Stimulated activated CD4-positive, alpha-beta T cell treated with anti-CD3 and anti-CD28 coated beads, Interleukin-12 subunit alpha, Interleukin-12 subunit beta, amount 100 ng/mL, for 24 hours (primary cell): ENCODE results near the gene LENEP.
A peak's percentile ranks its signal among the peaks of the same experiment; 100 is the strongest.
"Not testable (repeated sequence)": the region's sequence is repeated elsewhere in the genome, so short reads cannot be mapped to it uniquely, and the experiment has no call there.

ENCODE experiments used
- DNase-seq, 2 experiments: peaks; one replicate each; pipeline ENCODE4 v3.0.0-alpha.2; 2020; ENCODE audit warnings: low read depth in 2 of 2

Gene LENEP

DNA sequence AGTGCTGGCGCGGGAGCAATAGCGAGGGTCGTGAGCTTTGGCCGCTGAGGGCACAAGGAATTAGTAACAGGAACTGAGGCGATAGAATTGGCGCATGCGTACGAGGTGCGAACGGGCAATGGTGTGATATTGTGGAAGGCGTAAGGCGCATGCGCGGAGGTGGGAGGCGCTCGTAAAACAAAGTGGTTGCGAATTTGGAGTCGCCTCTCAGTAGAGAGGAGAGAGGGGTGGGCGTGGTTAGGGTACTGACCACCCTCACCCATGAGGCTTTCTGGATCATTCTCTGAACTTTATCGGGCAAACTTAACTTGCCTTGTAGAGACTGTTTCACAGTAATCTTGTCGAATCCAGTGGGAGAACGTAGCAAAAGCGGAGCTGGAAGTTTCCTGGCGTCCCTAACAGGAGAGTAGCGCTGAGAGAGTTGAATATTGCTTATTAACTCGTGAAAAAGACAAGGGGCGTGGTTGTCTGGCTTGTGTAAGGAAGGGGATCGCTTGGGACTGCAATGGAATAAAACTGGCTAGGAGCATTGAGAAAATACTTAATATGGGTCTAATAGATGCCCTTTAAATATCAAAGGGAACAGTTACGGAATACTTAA lies 18.5 kb upstream of the LENEP start:
- peak; percentile 91 to 92 for DNase-seq

DNA sequence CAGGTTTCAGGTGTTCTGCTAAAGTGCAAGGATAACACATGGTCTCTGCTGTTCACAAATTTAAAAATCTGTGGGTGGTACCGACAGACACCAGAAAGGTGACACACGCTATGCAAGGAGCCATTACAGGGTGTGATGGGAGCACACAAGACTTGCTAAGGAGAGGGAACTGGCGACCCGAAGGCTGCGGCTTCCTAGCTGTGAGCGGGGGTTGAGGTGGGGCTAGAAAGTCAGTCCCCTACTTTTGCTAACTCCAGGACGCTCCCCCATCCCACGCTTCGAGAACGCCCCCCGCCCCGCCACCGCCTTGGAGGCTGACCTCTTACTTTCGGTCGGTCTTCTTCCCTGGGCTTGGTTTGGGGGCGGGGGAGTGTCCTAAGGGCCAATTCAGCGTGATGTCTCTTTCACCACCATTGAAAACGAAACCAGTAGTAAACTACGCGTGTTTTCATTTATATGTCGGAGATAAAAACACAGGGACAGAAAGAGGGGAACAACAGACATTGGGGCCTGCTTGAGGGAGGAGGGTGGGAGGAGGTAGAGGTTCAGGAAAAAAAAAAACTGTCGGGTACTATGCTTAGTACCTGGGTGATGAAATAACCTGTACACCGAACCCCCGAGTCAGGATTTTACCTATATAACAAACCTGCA lies 17.9 kb upstream of the LENEP start:
- DNase-seq = peak in 1 of 2 experiments; percentile 58

DNA sequence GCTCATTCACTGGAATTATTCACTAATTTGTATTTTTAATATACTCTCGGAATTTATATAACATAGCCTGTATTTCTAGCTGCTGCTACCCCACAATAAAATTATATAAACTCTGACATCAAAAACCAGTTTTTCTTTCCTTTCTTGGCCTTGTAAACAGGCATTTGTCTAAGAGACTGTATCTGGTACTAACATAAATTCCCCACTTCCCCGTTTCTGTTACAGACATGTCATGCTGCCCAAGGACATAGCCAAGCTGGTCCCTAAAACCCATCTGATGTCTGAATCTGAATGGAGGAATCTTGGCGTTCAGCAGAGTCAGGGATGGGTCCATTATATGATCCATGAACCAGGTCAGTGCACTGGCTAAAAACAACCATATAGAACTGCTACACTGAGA lies 15.6 kb upstream of the LENEP start:
- DNase-seq = not testable (repeated sequence)

DNA sequence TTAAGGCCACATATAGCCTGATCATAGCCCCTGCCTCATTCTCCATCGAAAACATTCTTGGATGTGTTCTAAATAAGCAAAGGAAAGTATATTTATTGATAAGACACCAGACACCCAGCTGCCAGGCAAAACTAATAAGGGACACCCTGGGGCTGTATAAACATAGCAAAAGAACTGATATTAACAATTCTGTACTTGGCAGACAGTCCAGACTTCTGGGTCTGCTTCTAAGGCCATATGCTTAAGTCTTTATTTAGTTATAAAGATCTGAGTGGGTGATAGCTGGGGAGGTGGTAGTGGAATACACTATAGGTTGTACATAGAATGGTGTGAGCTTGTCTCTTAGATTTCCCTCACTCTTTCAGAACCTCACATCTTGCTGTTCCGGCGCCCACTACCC lies 15.0 kb upstream of the LENEP start:
- DNase-seq = no peak

DNA sequence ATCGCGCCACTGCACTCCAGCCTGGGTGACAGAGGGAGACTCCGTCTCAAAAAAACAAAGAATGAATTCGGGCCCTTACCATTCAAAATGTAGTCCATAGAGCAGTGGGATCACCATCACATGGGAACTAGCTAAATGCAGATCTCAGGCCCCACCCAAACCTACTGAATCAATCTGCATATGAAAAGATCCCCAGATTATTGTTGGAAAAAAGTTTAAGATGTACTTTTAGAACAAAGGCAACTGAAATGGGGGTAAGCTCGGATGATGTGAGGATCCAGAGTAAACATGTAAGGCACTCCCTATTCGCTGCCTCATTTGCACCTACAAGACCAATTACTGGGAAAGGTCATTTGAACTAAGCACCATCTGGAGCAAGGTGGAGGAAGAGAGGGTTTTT lies 11.0 kb upstream of the LENEP start:
- DNase-seq = no peak

DNA sequence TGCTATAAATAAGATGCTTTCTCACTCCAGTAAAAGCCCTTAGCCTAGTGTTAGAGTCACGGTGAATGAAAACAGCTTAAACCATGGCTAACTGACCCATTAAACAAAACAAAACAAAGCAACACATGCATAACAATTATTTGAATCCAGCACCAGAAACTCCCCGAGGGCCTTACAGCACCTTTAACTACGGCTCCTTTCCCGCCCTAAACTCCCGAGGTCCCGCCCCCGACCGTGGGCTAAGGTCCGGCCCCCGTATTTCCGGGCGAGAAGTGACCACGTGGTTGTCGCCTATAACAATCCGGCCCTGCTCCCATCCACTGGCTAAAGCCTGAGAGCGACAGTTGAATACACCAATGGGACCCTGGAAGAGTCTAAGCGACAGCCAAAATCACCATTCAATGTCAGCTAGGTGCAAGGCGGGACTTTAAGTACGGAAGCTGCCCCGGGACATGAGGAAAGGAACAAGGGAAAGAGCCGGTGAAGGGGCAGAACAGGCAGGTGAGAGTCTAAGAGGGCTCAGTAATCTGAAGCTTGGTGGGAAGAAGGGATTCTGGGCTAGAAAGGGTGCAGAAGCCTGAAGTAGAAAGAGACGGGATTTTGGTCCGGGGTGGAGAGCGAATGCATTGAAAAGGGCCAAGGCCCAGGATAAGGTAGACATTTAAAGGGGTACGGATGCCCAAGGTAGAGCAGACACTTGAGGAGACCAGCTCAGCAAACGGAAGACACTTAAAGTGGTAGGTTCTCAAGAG lies 10.3 kb upstream of the LENEP start, which contains the start of gene FLAD1:
FLAD1 (plus strand) TSS at position 448 of the 752 bp plus-strand sequence. CDS start 351 bp downstream, outside the sequence.
- DNase-seq = peak; percentile 93 to 96

DNA sequence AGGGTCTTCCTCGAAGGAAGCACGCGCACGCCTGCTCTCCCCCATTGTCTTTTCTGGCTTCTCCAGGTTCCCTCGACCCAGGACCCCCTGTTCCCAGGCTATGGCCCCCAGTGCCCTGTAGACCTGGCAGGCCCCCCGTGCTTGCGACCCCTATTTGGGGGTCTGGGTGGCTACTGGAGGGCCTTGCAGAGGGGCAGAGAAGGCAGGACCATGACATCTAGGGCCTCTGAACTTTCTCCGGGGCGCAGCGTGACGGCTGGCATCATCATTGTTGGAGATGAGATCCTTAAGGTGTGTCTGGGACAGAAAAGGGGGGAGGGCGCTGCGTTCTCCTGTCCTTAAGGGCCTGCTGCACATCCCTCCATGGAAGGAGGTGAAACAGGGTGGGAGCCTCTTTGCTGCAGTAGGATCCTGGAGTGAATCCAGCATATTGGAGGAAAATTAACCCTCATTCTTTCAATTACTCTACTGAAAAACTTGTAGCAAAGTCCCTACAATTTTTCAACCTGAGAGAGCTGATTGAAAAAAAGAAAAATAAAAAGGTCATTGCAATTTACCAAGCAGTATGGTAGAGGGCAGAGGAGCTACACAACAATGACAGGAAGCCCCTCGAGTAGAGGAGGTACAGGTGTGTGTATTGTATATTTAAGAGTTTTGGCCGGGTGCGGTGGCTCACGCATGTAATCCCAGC lies 9.5 kb upstream of the LENEP start:
- DNase-seq = no peak

DNA sequence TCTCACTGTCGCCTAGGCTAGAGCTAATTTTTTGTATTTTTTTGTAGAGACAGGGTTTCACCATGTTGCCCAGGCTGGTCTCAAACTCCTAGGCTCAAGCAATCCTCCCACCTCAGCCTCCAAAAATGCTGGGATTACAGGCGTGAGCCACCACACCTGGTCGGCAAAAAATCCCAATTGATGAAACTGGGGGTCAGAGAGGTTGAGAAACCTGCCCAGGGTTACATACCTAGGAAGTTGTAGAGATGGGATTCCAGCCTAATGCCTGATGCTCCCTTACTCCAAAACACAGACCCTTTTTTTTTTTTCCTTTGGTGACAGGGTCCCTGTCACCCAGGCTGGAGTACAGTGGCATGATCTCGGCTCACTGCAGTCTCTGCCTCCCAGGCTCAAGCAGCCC lies 6.7 kb upstream of the LENEP start:
- DNase-seq = not testable (repeated sequence)

DNA sequence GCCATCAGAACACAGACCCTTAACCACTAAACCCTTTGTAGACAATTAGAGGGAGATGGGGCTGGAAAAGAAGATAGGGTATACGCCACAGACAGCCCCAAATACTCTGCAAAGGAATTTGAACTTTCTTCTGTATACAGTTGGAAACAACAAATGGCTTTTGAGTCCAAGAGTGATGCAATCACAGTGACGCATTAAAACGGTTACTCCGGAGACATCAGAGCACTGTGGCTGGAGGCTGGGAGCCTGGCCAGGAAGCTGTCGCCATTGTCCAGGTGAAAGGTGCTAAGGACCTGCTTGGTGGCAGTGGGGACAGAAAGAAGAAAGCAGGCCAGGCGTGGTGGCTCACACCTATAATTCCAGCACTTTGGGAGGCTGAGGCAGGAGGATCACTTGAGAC lies 6.1 kb upstream of the LENEP start:
- DNase-seq = no peak

DNA sequence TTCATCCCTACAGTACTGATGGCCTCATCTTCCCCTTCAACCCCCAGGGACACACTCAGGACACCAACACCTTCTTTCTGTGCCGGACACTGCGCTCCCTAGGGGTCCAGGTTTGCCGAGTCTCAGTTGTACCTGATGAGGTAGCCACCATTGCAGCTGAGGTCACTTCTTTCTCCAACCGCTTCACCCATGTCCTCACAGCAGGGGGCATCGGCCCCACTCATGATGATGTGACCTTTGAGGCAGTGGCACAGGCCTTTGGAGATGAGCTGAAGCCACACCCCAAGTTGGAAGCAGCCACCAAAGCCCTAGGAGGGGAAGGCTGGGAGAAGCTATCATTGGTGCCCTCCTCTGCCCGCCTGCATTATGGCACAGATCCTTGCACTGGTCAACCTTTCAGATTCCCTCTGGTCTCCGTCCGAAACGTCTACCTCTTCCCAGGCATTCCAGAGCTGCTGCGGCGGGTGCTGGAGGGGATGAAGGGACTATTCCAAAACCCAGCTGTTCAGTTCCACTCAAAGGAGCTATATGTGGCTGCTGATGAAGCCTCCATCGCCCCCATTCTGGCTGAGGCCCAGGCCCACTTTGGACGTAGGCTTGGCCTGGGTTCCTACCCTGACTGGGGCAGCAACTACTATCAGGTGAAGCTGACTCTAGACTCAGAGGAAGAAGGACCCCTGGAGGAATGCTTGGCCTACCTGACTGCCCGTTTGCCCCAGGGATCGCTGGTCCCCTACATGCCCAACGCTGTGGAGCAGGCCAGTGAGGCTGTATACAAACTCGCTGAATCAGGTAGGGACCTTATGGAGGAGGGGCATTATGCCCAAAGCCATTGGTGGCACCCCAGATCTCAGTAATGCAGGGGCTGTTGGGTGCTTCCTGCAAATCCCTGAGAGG lies 5.1 kb upstream of the LENEP start:
- DNase-seq = no peak

DNA sequence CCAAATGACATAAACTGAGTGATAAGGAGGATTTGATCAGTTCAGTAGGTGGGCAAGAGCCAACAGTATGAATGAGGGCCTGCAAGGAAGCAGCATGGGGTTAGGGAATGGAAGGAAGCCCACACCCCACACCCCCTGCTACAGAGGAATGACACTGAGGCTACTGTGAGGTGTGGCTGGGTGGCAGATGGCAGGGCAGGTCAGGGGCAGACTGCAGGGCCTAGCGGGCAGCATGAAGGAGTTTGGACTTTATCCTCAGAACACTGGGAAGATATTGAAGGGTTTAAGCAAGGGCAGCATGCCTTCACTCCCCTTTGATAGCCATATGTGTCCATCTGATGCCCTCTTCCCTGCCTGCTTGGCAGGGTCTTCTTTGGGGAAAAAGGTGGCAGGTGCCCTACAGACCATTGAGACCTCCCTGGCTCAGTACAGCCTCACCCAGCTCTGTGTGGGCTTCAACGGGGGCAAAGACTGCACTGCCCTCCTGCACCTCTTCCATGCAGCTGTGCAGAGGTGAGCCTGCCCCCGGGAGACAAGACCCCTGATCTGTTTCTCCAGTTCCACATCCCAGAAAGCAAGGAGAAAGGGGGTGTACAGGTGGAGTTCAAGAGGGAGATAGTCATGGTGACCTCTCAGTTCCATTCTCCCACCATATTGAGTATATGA lies 4.1 kb upstream of the LENEP start:
- DNase-seq = no peak

DNA sequence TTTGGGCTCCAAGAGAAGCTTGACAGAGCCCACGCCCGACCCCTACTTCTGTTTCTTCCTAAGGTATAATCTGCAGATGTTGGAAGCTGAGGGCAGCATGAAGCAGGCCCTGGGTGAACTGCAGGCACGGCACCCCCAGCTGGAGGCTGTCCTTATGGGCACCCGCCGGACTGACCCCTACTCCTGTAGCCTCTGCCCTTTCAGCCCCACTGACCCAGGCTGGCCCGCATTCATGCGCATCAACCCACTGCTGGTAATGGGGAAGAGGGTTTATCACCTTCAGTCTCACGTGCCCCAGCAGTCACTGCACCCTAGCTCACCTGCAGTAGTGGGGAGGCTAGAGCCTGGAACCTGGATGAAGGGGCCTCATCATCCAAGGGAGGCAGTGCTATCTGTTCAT lies 3.1 kb upstream of the LENEP start:
- DNase-seq = no peak

DNA sequence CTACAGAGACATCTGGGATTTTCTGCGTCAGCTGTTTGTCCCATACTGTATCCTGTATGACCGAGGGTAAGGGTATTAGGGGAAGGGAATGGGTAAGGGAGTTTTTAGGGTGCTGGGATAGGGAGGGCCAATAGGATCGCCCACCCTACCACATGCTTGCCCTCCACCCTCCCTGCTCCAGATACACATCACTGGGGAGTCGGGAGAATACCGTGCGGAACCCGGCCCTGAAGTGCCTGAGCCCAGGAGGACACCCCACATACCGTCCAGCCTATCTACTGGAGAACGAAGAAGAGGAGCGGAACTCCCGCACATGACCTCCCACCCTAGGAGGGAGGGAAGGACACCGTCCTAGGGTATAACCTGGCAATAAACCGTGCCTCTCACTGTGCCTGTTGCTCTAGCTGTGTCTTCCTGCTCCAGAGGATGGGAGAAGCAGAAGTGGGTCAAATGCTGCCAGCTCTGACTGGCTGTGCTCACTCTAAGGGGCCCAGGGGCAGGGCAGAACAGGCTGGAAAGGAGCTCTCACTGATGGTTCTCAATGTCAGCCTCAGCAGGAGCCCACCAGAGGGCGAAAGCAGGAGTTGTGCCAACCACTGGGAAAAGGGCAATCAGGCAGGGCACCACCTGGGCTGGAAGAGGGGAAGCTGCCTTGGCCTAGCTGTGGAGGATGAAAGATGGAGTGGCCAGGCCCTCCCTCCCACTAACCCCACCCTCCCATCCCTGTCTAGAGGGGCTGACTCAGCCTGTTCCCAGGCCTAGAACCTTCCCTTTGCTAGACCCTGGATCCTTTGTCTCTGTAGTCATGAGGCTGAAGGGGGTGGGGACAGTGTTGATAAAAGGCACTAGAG lies 440 bp upstream of the LENEP start:
- no peak for DNase-seq

DNA sequence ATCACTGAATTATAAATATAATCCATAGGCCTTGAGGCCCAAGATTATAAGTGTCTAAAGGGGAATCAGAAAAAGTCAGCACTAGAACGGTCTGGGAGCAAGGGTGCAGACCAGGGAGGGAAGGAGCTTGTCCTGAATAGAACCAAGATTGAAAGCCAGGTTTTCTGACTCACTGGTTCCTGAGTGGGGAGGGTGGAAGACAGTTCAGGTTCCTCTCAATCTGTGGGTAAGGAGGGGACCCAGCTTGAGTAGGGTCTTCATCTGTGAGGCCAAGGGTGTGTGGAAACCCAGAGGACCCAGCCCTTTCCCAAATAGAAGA lies 842 bp downstream of the LENEP start:
- no peak for DNase-seq

DNA sequence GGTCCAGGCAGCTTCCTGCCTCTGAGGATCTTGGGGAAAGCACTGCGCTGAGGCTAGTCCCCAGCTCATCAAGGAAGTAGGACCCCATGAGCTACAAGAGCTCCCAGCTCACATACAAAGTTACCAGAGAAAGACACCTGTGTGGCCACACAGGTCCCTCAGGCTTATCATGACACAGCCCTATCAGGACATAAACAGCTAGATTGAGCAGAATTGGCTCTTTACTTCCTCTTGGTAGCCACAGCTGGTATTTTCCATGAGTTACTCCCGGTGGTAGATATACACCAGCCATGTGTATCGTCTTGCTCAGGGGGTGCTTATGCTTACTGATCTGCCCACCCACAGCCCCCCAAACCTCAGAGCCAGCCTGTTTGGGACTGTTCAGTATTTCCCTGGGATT lies 1.2 kb downstream of the LENEP start:
- no peak for DNase-seq

DNA sequence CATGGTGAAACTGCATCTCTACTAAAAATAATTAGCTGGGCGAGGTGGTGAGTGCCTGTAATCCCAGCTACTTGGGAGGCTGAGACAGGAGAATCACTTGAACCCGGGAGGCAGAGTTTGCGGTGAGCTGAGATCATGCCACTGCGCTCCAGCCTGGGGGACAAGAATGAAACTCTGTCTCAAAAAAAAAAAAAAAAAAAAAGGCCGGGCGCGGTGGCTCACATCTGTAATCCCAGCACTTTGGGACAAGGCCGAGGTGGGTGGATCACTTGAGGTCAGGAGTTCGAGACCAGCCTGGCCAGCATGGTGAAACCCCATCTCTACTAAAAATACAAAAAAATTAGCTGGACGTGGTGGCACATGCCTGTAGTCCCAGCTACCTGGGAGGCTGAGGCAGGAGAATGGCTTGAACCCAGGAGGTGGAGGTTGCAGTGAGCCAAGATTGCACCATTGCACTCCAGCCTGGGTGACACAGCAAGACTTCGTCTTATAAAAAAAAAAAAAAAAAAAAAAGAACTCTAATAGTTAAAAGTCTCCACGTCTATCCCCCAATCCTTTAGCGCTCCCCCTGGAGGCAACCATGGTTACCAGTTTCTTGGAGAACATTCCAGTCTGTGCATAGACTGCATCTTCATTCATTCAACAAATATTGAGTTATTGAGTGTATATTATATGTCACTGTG lies 2.1 kb downstream of the LENEP start:
- DNase-seq = not testable (repeated sequence)

DNA sequence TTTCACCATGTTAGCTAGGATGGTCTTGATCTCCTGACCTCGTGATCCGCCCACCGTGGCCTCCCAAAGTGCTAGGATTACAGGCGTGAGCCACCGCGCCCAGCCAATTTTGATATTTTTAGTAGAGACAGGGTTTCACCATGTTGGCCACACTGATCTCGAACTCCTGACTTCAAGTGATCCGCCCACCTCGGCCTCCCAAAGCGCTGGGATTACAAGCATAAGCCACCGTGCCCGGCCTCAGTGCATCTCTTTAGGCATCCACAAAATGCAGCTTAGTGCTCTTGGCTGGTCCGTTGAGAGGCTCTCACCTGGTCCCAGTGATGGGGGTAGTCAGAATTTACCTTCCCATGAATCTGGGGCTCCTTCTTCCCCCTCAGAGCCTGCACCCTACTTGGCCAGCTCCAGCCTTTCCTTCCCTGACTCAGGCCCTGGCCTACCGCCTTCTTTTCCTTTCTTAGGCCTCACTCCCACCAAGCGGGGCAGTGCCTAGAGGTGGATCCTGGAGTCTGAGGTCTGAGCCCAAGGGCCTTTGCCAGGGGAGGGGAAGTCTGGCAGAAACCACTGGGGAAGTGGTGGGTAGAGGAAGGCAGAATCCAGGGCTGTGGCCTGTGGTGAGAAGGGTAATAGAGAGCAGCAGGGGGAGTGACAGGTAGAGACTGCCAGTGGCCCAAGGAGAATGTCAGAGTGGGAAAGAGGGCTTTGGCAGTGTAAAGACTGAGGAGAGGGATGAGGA lies 3.7 kb downstream of the LENEP start:
- DNase-seq = no peak

DNA sequence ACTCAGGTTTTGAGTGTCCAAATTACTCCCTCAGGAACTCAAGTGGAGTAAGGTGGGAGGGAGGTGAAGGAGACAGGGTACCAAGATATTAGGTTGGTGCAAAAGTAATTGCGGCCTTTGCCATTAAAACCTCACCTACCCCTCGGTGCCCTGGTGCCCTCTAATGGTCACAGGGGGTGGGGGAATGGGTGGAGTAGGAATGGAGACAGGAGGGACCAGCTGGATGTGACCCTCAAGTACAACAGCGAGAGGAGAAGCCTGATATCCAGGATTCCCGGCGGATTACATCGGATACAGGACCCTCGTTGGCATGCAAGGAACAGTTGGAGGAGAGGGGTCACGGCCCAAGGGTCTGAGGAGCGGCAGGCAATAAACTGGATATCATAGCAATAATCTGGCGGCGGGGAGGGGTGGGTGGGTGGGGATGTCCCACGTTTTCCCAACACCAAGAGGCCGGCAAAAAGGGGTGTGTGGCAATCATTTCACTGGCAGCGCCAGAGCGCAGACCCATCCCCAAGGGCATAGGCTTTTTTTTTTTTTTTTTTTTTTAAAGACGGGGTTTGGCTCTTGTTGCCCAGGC lies 4.9 kb downstream of the LENEP start:
- DNase-seq = no peak
